IMR-90 (cell line): Measurements from ENCODE around the gene STAC3.

Experiments used
- BHLHE40 ChIP-seq: fragments of 150-350 bp; IDR thresholded peaks from 2 replicates; pipeline ENCODE4 v1.6.1; 2016; ENCODE audit warnings: mild to moderate bottlenecking, low read depth, low read length
- CHD1 ChIP-seq: IDR thresholded peaks from 2 replicates; pipeline ENCODE4 v1.6.1; 2012; ENCODE audit warnings: low read depth, low read length, improper control_type of control experiment
- POLR2A ChIP-seq: IDR thresholded peaks from 2 replicates; pipeline ENCODE4 v1.6.1; 2012; ENCODE audit warnings: mild to moderate bottlenecking, low read depth, low read length
- RCOR1 ChIP-seq: IDR thresholded peaks from 2 replicates; pipeline ENCODE4 v1.6.1; 2012; ENCODE audit warnings: mild to moderate bottlenecking, low read length, improper control_type of control experiment; ENCODE audit not compliant: insufficient replicate concordance
- TF ChIP-seq, protein P1 (sequence below): conservative IDR thresholded peaks from 2 replicates; pipeline ENCODE4 v1.5.1; 2012; ENCODE audit warnings: mild to moderate bottlenecking, low read depth, low read length, improper control_type of control experiment

DNA sequence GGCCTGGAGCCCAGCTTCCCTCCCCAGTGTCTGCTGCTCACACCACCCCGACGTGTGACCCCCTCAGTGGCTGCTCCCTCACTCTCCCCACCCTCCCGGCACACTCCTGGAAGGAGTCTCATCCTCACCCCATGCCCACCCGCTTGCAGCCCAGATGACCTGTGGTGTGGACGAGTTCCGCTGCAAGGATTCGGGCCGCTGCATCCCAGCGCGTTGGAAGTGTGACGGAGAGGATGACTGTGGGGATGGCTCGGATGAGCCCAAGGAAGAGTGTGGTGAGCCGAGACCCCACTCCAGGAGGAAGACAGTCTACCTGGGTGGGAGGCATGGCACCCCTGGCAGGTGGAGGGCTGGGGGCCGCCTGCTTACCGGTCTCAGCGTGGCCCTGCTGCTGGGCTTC lies 49.4 kb downstream of the STAC3 start:
- TF ChIP-seq POLR2A = no peak
- TF ChIP-seq, protein P1, sequence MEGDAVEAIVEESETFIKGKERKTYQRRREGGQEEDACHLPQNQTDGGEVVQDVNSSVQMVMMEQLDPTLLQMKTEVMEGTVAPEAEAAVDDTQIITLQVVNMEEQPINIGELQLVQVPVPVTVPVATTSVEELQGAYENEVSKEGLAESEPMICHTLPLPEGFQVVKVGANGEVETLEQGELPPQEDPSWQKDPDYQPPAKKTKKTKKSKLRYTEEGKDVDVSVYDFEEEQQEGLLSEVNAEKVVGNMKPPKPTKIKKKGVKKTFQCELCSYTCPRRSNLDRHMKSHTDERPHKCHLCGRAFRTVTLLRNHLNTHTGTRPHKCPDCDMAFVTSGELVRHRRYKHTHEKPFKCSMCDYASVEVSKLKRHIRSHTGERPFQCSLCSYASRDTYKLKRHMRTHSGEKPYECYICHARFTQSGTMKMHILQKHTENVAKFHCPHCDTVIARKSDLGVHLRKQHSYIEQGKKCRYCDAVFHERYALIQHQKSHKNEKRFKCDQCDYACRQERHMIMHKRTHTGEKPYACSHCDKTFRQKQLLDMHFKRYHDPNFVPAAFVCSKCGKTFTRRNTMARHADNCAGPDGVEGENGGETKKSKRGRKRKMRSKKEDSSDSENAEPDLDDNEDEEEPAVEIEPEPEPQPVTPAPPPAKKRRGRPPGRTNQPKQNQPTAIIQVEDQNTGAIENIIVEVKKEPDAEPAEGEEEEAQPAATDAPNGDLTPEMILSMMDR = no peak
- no peak for TF ChIP-seq BHLHE40
- TF ChIP-seq CHD1 = no peak
- TF ChIP-seq RCOR1 = no peak
